ENCODE data around the gene CCNC. TPM values are rescaled to one million over a fixed set of nuclear protein-coding genes. Genes with fewer than 3 reads are reported as not detected.

CCNC gene
- total RNA-seq, 1 experiment from 2014 or later: 93.1 TPM

GRCh38 chr6:99579781-99580180 lies 11.3 kb upstream of the CCNC start:
- CTCF ChIA-PET: no interaction called here
- no peak for DNase-seq (ENCODE audit: low spot score)
- Mint-ChIP-seq H3K27ac (no peak overlapping the region), H3K4me1 (no peaks in the 10 kb centered on the region), H3K36me3 (no peaks in the 10 kb centered on the region), H3K9me3 (no peaks in the 10 kb centered on the region), H3K27me3 (ENCODE audit: low read depth) (peaks cover 72% of the 10 kb centered on the region), H3K4me3 (no peak overlapping the region)
- no peak for TF ChIP-seq ERG (CRISPR knock-in tag; IDR thresholded peaks at IDR 0.05)
- no peak for TF ChIP-seq HMGXB4 (CRISPR knock-in tag; IDR thresholded peaks at IDR 0.05)
- TF ChIP-seq MYBL2 (CRISPR knock-in tag; IDR thresholded peaks at IDR 0.05): no peak
- no peak for TF ChIP-seq PRRX2 (CRISPR knock-in tag; IDR thresholded peaks at IDR 0.05)
- TF ChIP-seq ZNF281 (CRISPR knock-in tag; IDR thresholded peaks at IDR 0.05): no peak
- no peak for TF ChIP-seq MXD4 (CRISPR knock-in tag; IDR thresholded peaks at IDR 0.05; ENCODE audit: borderline replicate concordance)
- no peak for TF ChIP-seq ZNF423 (CRISPR knock-in tag; IDR thresholded peaks at IDR 0.05)
- TF ChIP-seq ATF6 (CRISPR knock-in tag; IDR thresholded peaks at IDR 0.05): no peak
- no peak for TF ChIP-seq GRHL2 (CRISPR knock-in tag; IDR thresholded peaks at IDR 0.05; ENCODE audit: insufficient replicate concordance, severe bottlenecking)
- no peak for TF ChIP-seq JAZF1 (CRISPR knock-in tag; IDR thresholded peaks at IDR 0.05)
- no peak for TF ChIP-seq NFYB (CRISPR knock-in tag; conservative IDR thresholded peaks at IDR 0.05; ENCODE audit: low read depth)
- no peak for TF ChIP-seq AR (CRISPR knock-in tag; IDR thresholded peaks at IDR 0.05)
- TF ChIP-seq E2F1 (CRISPR knock-in tag; IDR thresholded peaks at IDR 0.05): no peak
- TF ChIP-seq OVOL2 (CRISPR knock-in tag; IDR thresholded peaks at IDR 0.05; ENCODE audit: borderline replicate concordance): no peak
- no peak for TF ChIP-seq ATF3 (CRISPR knock-in tag; conservative IDR thresholded peaks at IDR 0.05)
- no peak for TF ChIP-seq FOXJ3 (CRISPR knock-in tag; IDR thresholded peaks at IDR 0.05; ENCODE audit: borderline replicate concordance)
- no peak for TF ChIP-seq CREM (CRISPR knock-in tag; IDR thresholded peaks at IDR 0.05)
- no peak for ATAC-seq
- POLR2A ChIA-PET: interaction anchor here (0.6 kb wide), 1 partner anchor 187 kb away, joined by 3 read pairs; no protein-coding TSS in a partner anchor
